HG03575 (cell line): Measurements from ENCODE around the gene MAD1L1.
"Not testable (repeated sequence)": the region's sequence is repeated elsewhere in the genome, so short reads cannot be mapped to it uniquely, and the experiment has no call there.

ENCODE experiments used
- ATAC-seq: cut with Tn5 transposase; IDR thresholded peaks from one replicate; pipeline ENCODE4 v1.9.1; 2021; ENCODE audit not compliant: unreplicated experiment, insufficient number of reproducible peaks, low FRiP score; ENCODE audit errors: extremely low read depth

The MAD1L1 gene

GRCh38 chr7:2166625-2167280 is 66.0 kb downstream of the MAD1L1 start:
- ATAC-seq: no peak

DNA sequence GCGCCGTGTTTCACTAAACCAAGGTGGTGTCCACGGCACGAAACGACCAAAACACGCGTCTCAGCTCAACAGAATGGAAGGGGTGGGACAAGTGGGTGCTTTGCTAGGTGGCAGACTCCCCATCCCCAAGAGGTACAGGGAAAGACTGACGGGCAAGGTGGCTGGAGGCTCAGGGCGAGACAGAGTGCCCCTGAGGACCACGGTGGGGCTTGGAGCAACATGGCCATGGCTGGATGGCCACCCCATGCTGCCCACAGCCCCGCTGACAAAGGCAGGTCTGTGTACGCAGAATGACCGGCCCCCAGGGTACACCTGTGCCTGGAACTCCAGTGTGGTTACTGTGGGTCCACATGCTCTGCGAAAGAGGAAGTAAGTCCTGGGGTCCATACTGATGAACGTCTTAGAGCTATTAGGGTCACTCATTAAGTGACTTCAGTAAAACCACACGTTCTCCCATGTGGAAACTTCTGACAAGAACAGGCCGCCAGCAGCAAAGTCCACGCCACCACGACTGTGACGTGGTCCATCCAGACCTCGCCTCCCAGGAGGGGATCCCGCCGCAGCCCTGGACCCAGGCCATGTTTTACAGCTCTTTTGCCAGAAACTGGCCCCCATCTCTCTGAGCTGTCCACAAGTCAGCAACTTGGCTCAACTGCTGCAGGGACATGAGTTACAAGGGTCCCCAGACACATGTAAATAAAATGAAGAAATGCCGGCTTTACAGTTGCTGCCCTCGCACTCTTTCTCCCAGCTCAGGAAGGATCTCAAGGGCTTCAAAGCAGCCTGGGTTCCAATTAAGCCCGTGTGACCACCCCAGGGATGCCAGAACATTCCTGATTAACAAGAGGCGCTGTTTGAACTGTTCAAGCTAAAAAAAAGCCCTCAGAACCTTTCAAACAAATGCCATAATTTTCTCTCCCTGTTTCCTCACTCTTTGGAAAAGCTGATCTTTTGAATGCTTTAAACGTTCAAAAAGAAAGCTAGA is 66.8 kb downstream of the MAD1L1 start:
- no peak for ATAC-seq

DNA sequence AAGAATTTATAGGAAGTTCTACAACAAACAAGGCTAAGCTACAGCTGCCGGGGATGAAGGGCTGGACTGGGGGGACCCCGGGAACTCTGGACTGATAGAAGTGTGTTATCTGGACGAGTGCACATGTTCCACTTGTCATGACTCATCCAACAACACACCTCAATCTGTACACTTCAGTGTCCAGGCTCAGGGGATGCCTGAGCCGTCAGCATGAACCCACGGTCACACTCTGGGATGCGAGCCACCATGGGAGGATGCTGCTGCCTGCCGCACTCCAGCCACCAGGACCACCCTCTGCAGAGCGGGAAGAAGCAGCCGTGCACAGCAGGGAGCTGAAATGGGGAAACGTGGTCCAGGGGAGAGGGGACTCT is 67.5 kb downstream of the MAD1L1 start:
- no peak for ATAC-seq

GRCh38 chr7:2164646-2165045 is 68.1 kb downstream of the MAD1L1 start:
- no peak for ATAC-seq

- ATAC-seq: no peak
These were observed 68.9 kb downstream of the MAD1L1 start for GRCh38 chr7:2163600-2164555.

GRCh38 chr7:2162959-2163358 is 69.8 kb downstream of the MAD1L1 start:
- no peak for ATAC-seq

DNA sequence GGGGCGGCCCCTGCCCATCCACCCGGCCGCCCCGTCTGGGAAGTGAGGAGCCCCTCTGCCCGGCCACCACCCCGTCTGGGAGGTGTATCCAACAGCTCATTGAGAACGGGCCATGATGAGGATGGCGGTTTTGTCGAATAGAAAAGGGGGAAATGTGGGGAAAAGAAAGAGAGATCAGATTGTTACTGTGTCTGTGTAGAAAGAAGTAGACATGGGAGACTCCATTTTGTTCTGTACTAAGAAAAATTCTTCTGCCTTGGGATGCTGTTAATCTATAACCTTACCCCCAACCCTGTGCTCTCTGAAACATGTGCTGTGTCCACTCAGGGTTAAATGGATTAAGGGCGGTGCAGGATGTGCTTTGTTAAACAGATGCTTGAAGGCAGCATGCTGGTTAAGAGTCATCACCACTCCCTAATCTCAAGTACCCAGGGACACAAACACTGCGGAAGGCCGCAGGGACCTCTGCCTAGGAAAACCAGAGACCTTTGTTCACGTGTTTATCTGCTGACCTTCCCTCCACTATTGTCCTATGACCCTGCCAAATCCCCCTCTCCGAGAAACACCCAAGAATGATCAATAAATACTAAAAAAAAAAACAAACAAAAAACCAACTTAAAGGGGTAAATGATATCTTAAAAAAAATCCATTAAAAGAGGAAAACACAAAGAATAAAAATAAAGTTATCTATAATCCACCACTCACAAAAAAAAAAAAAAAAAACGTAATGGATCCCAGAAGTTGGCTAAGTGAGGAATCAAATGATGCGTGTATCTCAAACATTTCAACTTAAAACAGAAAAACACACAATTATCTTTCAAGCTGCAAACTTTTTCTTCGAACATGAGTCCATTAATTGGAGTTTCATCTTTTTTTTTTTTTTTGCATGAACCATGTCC is 70.5 kb downstream of the MAD1L1 start:
- ATAC-seq: not testable (repeated sequence)

DNA sequence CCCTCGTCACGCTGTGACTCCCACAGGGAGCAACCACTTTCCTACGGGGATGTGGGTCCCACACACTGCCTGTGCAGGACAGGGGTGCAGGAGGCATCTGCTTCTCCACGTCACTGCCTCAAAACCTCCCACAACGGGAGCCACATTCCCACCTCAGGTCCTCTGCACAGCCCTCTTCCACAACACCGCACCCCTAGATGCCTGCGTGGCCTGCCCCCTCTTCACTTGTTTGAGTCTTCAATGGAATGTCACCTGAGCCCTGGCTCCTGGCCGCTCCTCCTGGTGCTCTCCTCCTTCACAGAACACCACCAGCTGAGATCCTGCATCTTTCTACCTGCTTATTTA is 73.6 kb downstream of the MAD1L1 start:
- ATAC-seq: no peak

DNA sequence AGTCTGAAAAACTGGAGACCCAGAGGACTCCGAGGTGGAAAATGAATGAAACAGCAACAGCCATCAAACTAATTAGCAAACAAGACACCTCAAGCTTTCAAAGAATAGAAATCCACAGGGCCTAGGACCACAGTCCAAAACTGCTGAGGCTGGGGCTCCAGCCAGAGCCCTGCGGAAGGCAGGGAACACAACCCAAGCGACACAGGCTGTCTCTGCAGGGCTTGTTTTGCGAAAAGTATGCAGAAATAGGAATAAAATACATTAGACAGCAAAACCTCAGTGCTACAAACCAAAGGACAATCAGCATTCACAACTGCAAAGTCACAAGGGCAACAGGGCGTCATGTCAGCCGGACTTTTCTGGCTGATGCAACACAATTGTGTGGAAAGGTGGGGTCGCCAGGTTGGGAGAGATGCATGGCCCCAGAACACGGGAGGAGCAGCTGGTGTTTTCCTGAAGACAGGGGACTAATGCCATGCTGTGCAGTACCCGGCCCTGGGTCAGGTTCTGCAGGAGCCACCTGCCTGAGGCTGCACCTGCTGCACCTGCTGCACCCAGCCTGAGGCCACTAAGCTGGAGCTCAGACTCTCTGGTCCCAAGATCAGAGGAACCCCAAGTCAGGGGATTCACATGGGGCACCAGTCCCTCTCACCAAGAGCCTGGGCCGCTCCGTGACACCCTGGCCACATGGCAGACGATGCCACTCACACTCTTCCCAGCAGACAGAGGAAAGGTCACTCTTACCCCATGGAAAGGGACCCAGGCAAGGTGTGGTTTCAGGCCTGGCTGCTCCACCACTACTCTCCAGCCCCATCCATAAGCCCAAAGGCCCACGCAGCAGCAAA is 74.2 kb downstream of the MAD1L1 start:
- ATAC-seq: no peak

GRCh38 chr7:2157473-2158279 is 75.1 kb downstream of the MAD1L1 start:
- no peak for ATAC-seq

- ATAC-seq: no peak
These were observed 75.8 kb downstream of the MAD1L1 start for GRCh38 chr7:2156756-2157472.

- no peak for ATAC-seq
These were observed 77.9 kb downstream of the MAD1L1 start for GRCh38 chr7:2154831-2155230.

DNA sequence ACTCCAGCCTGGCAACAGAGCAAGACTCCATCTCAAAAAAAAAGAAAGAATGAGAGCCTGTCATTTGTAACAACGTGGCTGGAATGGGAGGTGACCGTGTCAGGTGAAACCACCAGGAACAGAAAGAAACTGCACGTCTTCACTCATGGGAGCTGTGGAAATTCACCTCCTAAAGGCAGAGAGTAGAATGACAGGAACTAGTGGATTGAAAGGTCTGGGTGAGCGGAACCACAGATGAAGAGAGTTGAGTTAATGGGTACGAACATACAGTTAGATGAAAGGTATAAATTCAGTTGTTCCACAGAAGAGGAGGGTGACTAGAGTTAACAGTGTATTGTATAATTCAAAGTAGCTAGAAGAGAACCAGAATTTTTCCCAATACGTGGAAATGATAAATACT is 78.6 kb downstream of the MAD1L1 start:
- no peak for ATAC-seq

- no peak for ATAC-seq
These were observed 80.1 kb downstream of the MAD1L1 start for GRCh38 chr7:2152646-2153045.

GRCh38 chr7:2151801-2152612 is 80.7 kb downstream of the MAD1L1 start:
- no peak for ATAC-seq
